Activated T-cell treated with anti-CD3 and anti-CD28 coated beads, Interleukin-2, amount 50 U/mL, for 72 hours (primary cell): ENCODE measurements around the gene LGALS4. TPM values are rescaled to one million over a fixed set of nuclear protein-coding genes. Genes with fewer than 3 reads are reported as not detected.
"Not testable (repeated sequence)": the region's sequence is repeated elsewhere in the genome, so short reads cannot be mapped to it uniquely, and the experiment has no call there.

Experiments
- ATAC-seq, 2 donors: fragments of 150-1000 bp; cut with Tn5 transposase; replicated peaks in 1 of 2; 2 replicates each; pipeline ENCODE4 v1.10.0; 2021; ENCODE audit warnings: moderate library complexity in 2 of 2, mild to moderate bottlenecking in 1 of 2
- DNase-seq, 2 donors: peaks; one replicate each; pipeline ENCODE4 v3.0.0; 2021 to 2022; ENCODE audit warnings: mixed read lengths in 1 of 2
- H3K27ac Mint-ChIP-seq: one replicate; pipeline ENCODE4 v1.8.0; 2022; ENCODE audit warnings: mild to moderate bottlenecking, moderate library complexity, mixed read lengths
- H3K27me3 Mint-ChIP-seq: one replicate; pipeline ENCODE4 v1.8.0; 2022; ENCODE audit warnings: low read depth, mixed read lengths
- H3K36me3 Mint-ChIP-seq, 2 donors: one replicate each; pipeline ENCODE4 v1.8.0; 2022; ENCODE audit warnings: mixed read lengths in 2 of 2, mild to moderate bottlenecking in 1 of 2; ENCODE audit not compliant: insufficient read depth in 2 of 2
- H3K4me1 Mint-ChIP-seq: one replicate; pipeline ENCODE4 v1.8.0; 2022; ENCODE audit warnings: low read depth, mixed read lengths
- H3K4me3 Mint-ChIP-seq, 2 donors: one replicate each; pipeline ENCODE4 v1.8.0; 2022; ENCODE audit warnings: mild to moderate bottlenecking in 2 of 2, mixed read lengths in 2 of 2, moderate library complexity in 2 of 2
- H3K9me3 Mint-ChIP-seq, 2 donors: one replicate each; pipeline ENCODE4 v1.8.0; 2022; ENCODE audit warnings: mixed read lengths in 2 of 2
- total RNA-seq, 2 donors: library from RNA; stranded (reverse); gene quantifications; one replicate each; pipeline ENCODE4 v1.2.3, GENCODE V29; 2022

The LGALS4 gene
- total RNA-seq, 2 donors from 2014 or later: 2.3 to 4.1 TPM

DNA sequence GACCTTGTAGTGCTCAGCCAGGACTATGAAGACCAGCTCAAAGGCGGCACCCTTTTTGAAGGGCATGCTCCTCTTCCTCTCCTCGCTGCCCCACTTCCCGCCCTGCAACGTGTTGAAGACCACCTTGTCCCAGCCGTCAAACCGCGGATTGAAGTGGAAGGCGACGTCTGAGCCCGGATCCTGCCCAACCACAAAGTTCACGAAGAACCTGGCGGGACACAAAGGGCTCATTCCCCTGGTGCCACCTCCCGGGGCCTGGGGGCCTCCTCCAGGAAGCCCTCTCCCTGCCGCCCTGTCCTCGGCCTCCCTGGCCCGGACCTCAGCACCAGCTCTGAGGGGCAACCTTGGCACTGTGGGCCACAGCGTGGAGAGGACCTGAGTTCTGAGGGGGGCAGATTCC lies 4.0 kb downstream of the LGALS4 start:
- DNase-seq: no peak
- Mint-ChIP-seq H3K4me3 (no peak overlapping the region), H3K4me1 (peaks cover 5% of the 10 kb centered on the region), H3K27me3 (no peaks in the 10 kb centered on the region), H3K36me3 (no peaks in the 10 kb centered on the region), H3K27ac (no peak overlapping the region), H3K9me3 (no peaks in the 10 kb centered on the region)
- no peak for ATAC-seq

DNA sequence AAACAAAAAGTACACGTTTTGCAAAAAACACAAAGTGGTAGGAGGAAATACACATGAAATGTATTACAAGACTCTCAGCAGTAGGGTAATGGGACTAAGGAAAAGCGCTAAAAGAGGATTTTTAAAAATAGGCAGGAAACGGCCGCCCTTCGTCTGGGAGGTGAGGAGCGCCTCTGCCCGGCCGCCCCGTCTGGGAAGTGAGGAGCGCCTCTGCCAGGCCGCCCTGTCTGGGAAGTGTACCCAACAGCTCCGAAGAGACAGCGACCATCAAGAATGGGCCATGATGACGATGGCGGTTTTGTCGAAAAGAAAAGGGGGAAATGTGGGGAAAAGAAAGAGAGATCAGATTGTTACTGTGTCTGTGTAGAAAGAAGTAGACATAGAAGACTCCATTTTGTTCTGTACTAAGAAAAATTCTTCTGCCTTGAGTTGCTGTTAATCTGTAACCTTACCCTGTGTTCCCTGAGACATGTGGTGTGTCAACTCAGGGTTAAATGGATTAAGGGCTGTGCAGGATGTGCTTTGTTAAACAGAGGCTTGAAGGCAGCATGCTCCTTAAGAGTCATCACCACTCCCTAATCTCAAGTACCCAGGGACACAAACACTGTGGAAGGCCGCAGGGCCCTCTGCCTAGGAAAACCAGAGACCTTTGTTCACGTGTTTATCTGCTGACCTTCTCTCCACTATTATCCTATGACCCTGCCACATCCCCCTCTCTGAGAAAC lies 5.2 kb downstream of the LGALS4 start:
- ATAC-seq, H3K27me3 Mint-ChIP-seq, H3K36me3 Mint-ChIP-seq, H3K9me3 Mint-ChIP-seq, H3K4me3 Mint-ChIP-seq, H3K4me1 Mint-ChIP-seq, H3K27ac Mint-ChIP-seq, DNase-seq: not testable (repeated sequence)

DNA sequence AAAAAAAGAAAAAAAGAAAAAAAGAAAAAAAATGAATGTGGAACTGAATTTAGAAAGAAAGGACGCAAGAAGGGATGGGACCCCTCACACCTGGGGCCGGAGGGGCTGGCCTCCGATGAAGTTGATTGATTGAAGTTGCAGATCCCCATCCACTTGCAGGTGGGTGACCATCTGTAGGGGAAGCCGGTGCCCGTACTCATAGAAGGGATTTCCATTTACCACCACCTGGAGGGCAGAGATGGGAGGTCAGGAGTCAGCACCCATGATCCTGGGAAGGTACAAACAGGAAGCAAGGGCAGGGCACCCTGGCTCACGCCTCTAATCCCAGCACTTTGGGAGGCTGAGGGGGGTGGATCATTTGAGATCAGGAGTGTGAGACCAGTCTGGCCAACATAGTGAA lies 6.4 kb downstream of the LGALS4 start:
- Mint-ChIP-seq H3K27ac (no peak overlapping the region), H3K36me3 (no peaks in the 10 kb centered on the region), H3K9me3 (no peaks in the 10 kb centered on the region), H3K4me3 (no peak overlapping the region), H3K4me1 (peaks cover 5% of the 10 kb centered on the region), H3K27me3 (no peaks in the 10 kb centered on the region)
- no peak for DNase-seq
- no peak for ATAC-seq

DNA sequence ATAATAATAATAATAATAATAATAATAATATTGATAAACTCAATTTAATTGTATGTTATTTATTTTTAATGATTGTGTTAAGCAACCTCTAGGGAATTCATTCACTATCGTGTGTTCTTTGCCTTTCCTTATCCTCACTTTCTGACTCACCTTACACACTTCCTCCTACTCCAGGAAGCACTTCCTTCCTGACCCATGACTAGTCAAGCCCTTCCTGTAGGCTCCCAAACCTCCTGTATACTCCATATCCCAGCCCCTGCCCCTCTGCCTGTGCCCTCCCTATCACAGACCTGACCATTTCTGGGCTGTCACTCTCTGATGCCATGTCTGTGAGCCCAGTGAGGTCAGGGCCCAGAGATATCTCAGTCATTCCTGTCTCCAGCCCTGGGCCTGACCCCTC lies 7.6 kb downstream of the LGALS4 start:
- Mint-ChIP-seq H3K9me3 (no peaks in the 10 kb centered on the region), H3K27ac (no peak overlapping the region), H3K4me1 (peaks cover 5% of the 10 kb centered on the region), H3K36me3 (no peaks in the 10 kb centered on the region), H3K4me3 (no peak overlapping the region), H3K27me3 (no peaks in the 10 kb centered on the region)
- ATAC-seq: peak; percentile 24 to 39
- no peak for DNase-seq

DNA sequence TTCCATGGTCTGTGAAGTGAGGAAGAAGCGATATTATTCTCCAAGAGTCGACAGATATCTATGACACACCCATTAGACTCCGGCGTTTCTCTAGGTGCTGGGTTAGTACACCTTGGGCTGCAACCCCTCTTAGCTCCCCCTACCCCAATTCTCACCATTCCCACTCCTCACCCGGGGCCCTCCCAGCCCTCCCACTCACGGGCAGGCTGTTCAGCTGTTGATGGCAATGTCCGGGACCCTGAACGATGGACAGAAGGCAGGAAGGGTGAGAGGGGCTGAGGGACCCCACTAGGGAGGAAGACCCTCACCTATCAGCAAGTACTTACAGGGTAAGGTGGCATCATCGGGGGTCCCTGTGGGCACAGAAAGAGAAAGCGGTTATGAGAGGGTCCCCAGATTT lies 9.2 kb downstream of the LGALS4 start:
- peaks cover 11% of the 10 kb centered on the region for H3K4me1 Mint-ChIP-seq
- no peaks in the 10 kb centered on the region for H3K27me3 Mint-ChIP-seq
- H3K27ac Mint-ChIP-seq: no peak overlapping the region
- H3K9me3 Mint-ChIP-seq: peaks cover 0 to 2% of the 10 kb centered on the region in 2 donors
- ATAC-seq (no peak), DNase-seq (no peak)
- peaks cover 2 to 4% of the 10 kb centered on the region in 2 donors for H3K36me3 Mint-ChIP-seq
- no peak overlapping the region for H3K4me3 Mint-ChIP-seq

DNA sequence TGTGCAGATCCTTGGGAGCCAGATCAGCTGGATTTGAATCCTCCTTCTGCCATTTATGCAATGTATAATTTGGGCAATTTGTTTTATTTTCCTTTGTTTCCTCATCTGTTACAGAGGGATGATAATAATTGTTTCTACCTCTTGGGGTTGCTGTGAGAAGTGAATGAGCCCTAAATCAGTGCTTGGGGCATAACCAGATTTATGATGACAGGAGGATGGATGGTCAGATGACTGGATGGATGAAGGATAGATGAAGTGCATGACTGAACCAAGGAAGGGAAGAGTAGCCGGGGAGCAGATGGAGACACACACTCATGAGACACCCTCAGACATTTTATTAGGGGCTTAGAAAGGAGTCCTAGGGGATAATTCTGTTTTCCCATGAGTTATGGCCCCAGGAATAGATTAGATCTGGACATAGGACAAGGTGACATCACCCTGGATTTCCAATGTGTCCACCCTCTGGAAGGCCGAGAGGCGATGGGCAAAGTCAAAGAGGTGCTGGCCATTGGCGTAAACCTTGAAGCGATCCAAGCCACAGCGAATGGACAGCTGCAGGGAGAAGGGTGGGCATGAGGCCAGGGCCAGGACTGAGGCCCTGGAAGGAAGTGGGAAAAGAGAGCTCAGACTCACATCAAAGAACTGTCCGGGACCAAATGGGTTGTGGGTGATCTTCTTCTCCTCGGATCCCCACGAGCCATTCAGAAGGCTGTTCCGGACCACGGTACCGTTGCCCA lies 11.2 kb downstream of the LGALS4 start:
- DNase-seq (no peak), ATAC-seq (no peak)
- no peak overlapping the region for H3K27ac Mint-ChIP-seq
- peaks cover 0 to 2% of the 10 kb centered on the region in 2 donors for H3K9me3 Mint-ChIP-seq
- H3K4me1 Mint-ChIP-seq: peaks cover 11% of the 10 kb centered on the region
- H3K4me3 Mint-ChIP-seq: no peak overlapping the region
- H3K36me3 Mint-ChIP-seq: peaks cover 2 to 4% of the 10 kb centered on the region in 2 donors
- H3K27me3 Mint-ChIP-seq: no peaks in the 10 kb centered on the region

DNA sequence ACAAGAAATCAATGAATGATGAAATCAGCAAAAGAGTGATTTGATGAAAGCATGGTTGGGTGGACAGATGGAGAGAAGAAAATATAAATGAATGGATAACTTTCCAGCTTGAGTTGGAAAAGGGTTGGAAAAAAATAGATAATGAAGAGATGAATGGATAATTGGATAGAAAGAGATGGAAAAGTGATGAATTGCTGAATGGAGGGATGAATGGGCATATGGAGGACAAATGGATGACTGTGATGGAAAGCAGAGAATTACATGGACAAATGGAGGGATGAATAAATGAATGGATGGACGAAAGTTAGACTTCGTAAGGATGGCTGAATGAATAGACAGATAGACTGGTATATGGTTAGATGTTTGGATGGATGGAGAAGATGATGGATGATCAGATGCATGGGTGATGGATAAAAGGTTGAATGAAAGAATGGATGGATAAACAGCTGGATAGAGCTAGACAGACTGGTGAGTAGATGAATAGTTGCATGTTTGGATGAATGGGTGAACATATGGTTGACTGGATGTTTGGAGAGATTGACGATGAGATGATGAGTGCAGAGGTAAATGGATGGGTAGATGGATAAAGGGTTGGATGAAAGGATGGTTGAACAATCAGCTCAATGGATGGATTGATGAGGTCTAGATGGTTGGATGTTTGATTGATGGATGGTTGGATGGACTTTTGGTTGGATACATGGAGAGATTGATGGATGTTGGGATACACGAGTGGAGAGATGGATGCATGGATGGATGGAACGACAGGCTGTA lies 12.0 kb downstream of the LGALS4 start:
- ATAC-seq (no peak), DNase-seq (no peak)
- Mint-ChIP-seq H3K4me3 (no peak overlapping the region), H3K9me3 (peaks cover 0 to 2% of the 10 kb centered on the region in 2 donors), H3K27me3 (no peaks in the 10 kb centered on the region), H3K4me1 (peaks cover 11% of the 10 kb centered on the region), H3K27ac (no peak overlapping the region), H3K36me3 (peaks cover 2 to 4% of the 10 kb centered on the region in 2 donors)

DNA sequence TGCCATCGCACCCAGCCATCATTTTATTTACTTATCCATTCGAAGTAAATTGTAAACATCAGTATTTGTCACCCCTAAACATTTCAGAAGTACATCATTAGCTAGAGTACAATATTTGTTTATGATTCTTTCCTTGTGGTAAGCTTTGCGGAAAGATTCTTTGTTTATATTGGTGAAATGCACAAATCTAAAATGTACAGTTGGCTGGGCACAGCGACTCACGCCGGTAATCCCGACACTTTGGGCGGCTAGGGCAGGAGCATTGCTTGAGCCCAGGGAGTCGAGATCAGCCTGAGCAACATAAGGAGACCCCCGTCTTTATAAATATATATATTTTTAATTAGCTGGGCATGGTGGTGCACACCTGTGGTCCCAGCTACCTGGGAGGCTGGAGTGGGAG lies 13.6 kb downstream of the LGALS4 start:
- peaks cover 0 to 2% of the 10 kb centered on the region in 2 donors for H3K9me3 Mint-ChIP-seq
- no peak overlapping the region for H3K4me3 Mint-ChIP-seq
- peaks cover 6% of the 10 kb centered on the region for H3K4me1 Mint-ChIP-seq
- no peak overlapping the region for H3K27ac Mint-ChIP-seq
- no peaks in the 10 kb centered on the region for H3K27me3 Mint-ChIP-seq
- DNase-seq (no peak), ATAC-seq (no peak)
- H3K36me3 Mint-ChIP-seq: peaks cover 2 to 4% of the 10 kb centered on the region in 2 donors

DNA sequence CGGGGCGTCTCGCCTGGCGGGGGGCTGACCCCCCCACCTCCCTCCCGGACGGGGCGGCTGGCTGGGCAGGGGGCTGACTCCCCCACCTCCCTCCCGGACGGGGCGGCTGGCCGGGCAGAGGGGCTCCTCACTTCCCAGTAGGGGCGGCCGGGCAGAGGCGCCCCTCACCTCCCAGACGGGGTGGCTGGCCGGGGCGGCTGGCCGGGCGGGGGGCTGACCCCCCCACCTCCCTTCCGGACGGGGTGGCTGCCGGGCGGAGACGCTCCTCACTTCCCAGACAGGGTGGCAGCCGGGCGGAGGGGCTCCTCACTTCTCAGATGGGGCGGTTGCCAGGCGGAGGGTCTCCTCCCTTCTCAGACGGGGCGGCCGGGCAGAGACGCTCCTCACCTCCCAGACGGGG lies 15.0 kb downstream of the LGALS4 start:
- not testable (repeated sequence) for H3K4me3 Mint-ChIP-seq, DNase-seq, H3K27me3 Mint-ChIP-seq, H3K27ac Mint-ChIP-seq, ATAC-seq, H3K36me3 Mint-ChIP-seq, H3K9me3 Mint-ChIP-seq
- peaks cover 13% of the 10 kb centered on the region for H3K4me1 Mint-ChIP-seq

DNA sequence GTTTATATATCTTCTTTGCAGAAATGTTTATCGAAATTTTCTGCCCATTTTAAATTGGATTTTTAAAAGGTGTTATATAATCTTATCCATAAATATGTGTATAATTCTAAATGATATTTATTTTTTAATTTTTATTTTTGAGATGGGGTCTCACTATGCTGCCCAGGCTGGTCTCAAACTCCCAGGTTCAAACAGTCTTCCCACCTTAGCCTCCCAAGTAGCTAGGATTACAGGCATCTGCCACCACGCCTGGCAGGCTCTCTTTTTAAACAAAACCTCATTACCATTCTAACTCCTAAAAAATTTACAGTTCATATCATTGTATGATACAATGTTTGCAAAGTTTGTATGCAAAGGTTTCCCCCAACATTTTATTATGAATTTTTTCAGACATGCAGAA lies 16.6 kb downstream of the LGALS4 start:
- no peak for ATAC-seq
- H3K27me3 Mint-ChIP-seq: no peaks in the 10 kb centered on the region
- H3K4me1 Mint-ChIP-seq: peaks cover 13% of the 10 kb centered on the region
- H3K9me3 Mint-ChIP-seq: peaks cover 0 to 2% of the 10 kb centered on the region in 2 donors
- H3K36me3 Mint-ChIP-seq: peaks cover 2 to 4% of the 10 kb centered on the region in 2 donors
- H3K4me3 Mint-ChIP-seq: no peak overlapping the region
- H3K27ac Mint-ChIP-seq: no peak overlapping the region
- DNase-seq: no peak

DNA sequence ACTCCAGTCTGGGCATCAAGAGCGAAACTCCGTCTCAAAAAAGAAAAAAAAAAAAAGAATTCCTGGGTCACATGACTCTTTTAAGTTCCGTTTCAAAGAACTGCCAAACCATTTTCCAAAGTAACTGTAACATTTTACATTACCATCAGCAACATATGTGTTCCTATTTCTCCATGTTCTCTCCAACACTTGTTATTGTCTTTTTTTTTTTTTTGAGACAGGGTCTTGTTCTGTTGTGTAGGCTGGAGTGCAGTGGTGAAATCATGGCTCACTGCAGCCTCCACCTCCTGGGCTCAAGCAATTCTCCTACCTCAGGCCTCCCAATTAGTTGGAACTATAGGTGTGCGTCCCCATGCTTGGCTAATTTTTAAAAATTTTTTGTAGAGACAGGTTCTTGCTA lies 17.2 kb downstream of the LGALS4 start:
- ATAC-seq (no peak), DNase-seq (no peak)
- peaks cover 2 to 4% of the 10 kb centered on the region in 2 donors for H3K36me3 Mint-ChIP-seq
- no peaks in the 10 kb centered on the region for H3K27me3 Mint-ChIP-seq
- no peak overlapping the region for H3K27ac Mint-ChIP-seq
- H3K4me3 Mint-ChIP-seq: no peak overlapping the region
- peaks cover 0 to 2% of the 10 kb centered on the region in 2 donors for H3K9me3 Mint-ChIP-seq
- peaks cover 13% of the 10 kb centered on the region for H3K4me1 Mint-ChIP-seq

DNA sequence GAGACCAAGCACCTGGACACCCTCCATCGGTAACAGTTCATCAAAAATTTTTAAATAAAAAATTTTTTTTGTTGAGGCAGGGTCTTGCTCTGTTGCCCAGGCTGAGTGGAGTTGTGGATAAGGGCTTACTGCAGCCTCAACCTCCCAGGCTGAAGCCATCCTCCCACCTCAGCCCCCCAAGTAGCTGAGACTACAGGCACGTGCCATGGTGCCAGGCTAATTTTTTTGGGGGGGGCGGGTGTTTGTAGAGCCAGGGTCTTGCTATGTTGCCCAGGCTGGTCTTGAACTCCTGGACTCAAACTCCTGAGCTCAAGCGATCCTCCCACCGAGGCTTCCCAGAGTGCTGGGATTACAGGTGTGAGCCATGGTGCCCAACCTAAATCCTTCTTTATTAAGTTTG lies 19.1 kb downstream of the LGALS4 start:
- no peaks in the 10 kb centered on the region for H3K36me3 Mint-ChIP-seq
- H3K4me1 Mint-ChIP-seq: peaks cover 7% of the 10 kb centered on the region
- no peak for ATAC-seq
- peak overlapping the region in 1 of 2 donors; percentile 43 for H3K4me3 Mint-ChIP-seq
- no peak overlapping the region for H3K27ac Mint-ChIP-seq
- DNase-seq: no peak
- no peaks in the 10 kb centered on the region for H3K9me3 Mint-ChIP-seq
- no peaks in the 10 kb centered on the region for H3K27me3 Mint-ChIP-seq

DNA sequence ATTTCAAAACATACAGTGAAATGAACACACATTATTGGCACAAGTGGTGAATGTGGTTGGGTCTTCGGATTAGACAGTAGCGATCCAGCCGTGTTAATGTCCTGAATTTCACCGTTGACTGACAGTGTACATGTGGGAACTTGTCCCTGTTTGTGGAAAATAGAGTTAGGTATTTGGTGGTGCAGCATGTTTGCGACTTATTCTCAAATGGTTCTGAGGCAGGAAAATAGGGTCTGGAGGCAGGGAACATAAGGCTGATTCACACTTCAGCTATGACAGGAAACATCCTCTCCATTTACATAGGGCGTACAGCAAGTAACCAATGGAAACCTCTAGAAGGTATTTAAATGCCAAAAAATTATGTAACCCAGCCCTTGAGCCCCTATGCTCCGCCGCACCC lies 19.6 kb downstream of the LGALS4 start:
- H3K4me3 Mint-ChIP-seq: peak overlapping the region; percentile 43 to 49

More for the DNA sequence above, 19.6 kb downstream of the LGALS4 start:
- no peaks in the 10 kb centered on the region for H3K9me3 Mint-ChIP-seq
- no peak for ATAC-seq
- H3K27me3 Mint-ChIP-seq: no peaks in the 10 kb centered on the region
- no peaks in the 10 kb centered on the region for H3K36me3 Mint-ChIP-seq
- peaks cover 7% of the 10 kb centered on the region for H3K4me1 Mint-ChIP-seq
- DNase-seq: no peak
- H3K27ac Mint-ChIP-seq: no peak overlapping the region
